Esophagus (tissue), 2 donors: ENCODE measurements around the gene PLXNA2. TPM values are rescaled to one million over a fixed set of nuclear protein-coding genes. Genes with fewer than 3 reads are reported as not detected.
A peak's percentile ranks its signal among the peaks of the same experiment; 100 is the strongest.

Source experiments
- H3K27ac ChIP-seq, 2 donors: one replicate each; pipeline ENCODE4 v1.5.1; 2013; ENCODE audit warnings: low read depth in 2 of 2, mild to moderate bottlenecking in 2 of 2, inconsistent platforms in 1 of 2, low read length in 1 of 2, moderate library complexity in 1 of 2
- H3K27me3 ChIP-seq, 2 donors: one replicate each; pipeline ENCODE4 v1.6.1; 2013; ENCODE audit warnings: low read length in 2 of 2, control low read depth in 1 of 2, mild to moderate bottlenecking in 1 of 2; ENCODE audit not compliant: insufficient read depth in 2 of 2, control insufficient read depth in 1 of 2
- H3K36me3 ChIP-seq, 2 donors: one replicate each; pipeline ENCODE4 v1.6.1; 2013; ENCODE audit warnings: low read length in 1 of 2; ENCODE audit not compliant: control insufficient read depth in 2 of 2, insufficient read depth in 2 of 2
- H3K4me1 ChIP-seq, 2 donors: one replicate each; pipeline ENCODE4 v1.6.1; 2013; ENCODE audit warnings: low read length in 1 of 2; ENCODE audit not compliant: control insufficient read depth in 2 of 2, insufficient read depth in 2 of 2
- H3K4me3 ChIP-seq, 2 donors: one replicate each; pipeline ENCODE4 v1.5.1; 2013; ENCODE audit warnings: low read length in 2 of 2, mild to moderate bottlenecking in 2 of 2, low read depth in 1 of 2, moderate library complexity in 1 of 2
- H3K9me3 ChIP-seq, 2 donors: one replicate each; pipeline ENCODE4 v1.6.1; 2013; ENCODE audit warnings: mild to moderate bottlenecking in 2 of 2, low read depth in 1 of 2, low read length in 1 of 2, moderate library complexity in 1 of 2; ENCODE audit not compliant: control insufficient read depth in 2 of 2, insufficient read depth in 1 of 2
- WGBS, 2 donors: extraction: QIAGEN DNeasy Blood & Tissue Kit; methylation state at CpG; one replicate each; pipeline ENCODE4 v1.1.7; 2013; 5-methylcytosine and 5-hydroxymethylcytosine counted together
- polyA plus RNA-seq, 2 donors: library from polyadenylated mRNA; stranded (reverse); fragments of 200-250 nt; gene quantifications; one replicate each; pipeline ENCODE4 v1.2.3, GENCODE V29; 2013
- donor health status: healthy with polysubstance abuse.
- donor health status: Bipolar disorder and iron deficiency.

PLXNA2 gene
- polyA plus RNA-seq, 2 donors = 12.6 to 25.5 TPM

DNA sequence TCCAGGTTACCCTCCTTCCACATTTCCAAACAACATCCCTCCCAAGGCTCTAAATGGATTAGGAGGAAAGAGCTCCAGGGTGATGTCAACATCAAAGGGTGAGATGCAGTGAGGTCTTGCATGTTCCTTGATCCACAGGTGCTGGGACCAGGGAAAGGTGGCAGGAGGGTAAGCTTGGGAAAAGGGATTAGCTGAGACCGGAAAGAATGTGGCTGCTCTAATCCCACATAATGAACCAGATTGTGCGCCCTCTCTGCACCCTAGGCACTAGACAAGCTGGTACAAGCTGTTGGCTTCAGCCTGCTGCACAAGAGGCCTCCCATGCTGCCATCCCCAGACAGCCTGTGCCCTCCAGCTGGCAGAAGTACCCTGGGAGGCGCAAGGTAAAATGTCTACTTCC lies 34.9 kb downstream of the PLXNA2 start:
- Histone ChIP-seq H3K36me3 (peaks cover 5 to 13% of the 10 kb centered on the region in 2 donors), H3K4me3 (no peak overlapping the region), H3K27ac (peak overlapping the region; percentile 75 to 84), H3K9me3 (no peaks in the 10 kb centered on the region), H3K27me3 (no peaks in the 10 kb centered on the region), H3K4me1 (peaks cover 12 to 36% of the 10 kb centered on the region in 2 donors)
- 59 to 61% methylated on average over 3 of the region's 3 CpGs for WGBS, 2 donors

DNA sequence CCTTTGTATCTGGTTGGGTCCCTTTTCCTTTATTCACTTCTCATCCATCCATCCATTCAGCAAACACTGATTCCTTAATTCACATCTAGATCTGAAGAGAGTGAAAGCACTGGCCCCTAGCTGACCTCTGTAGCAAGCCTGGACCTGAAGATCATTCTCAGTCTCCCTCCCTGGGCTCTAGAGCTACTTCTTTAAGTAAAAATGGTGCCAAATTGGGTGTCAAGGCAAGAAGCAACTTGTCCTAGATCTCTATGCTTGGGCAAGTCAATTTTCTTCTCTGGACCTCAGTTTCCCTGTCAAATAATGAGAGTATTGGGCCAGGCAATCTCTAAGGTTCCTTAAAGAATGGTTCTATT lies 36.1 kb downstream of the PLXNA2 start:
- Histone ChIP-seq H3K27me3 (no peaks in the 10 kb centered on the region), H3K4me1 (peaks cover 11 to 36% of the 10 kb centered on the region in 2 donors), H3K36me3 (peaks cover 2 to 13% of the 10 kb centered on the region in 2 donors), H3K27ac (peak overlapping the region; percentile 84 to 97), H3K4me3 (no peak overlapping the region), H3K9me3 (no peaks in the 10 kb centered on the region)

DNA sequence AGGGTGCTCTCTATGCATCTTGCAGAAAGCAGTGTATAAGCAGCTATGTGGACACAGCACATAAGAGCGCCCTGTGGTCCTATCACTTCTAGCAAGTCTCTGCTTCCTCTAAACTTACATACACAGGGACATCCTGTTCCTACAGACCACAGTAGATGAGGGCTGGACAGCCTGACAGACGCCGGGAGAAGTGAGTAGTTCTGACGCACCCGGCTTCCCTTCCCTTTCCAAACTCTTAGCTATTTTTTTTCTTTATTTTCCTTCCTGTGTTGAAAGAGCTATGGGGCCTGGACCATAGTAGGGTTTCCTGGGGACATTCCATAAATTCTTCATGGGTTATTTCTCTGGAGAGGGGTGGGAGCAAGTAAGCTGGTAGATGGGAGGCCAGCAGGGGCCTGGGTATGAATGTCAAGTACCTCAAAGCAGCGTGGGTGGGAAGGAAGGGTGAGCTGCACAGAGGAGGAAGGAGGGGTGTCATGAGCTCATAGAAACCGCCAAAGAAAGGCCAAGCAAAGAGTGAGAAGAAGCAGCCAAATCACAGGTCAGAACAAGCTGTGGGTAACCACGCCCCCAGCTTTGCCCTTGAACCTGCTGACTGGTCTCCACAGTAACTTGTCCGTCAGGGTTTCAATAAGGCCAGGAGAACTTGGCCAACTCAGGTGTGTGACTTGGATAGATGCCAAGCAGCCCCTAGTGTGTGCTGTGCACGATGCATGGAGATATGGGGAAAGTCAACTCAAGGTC lies 36.6 kb downstream of the PLXNA2 start:
- Histone ChIP-seq H3K27me3 (no peaks in the 10 kb centered on the region), H3K9me3 (no peaks in the 10 kb centered on the region), H3K4me1 (peaks cover 14 to 39% of the 10 kb centered on the region in 2 donors), H3K27ac (peak overlapping the region; percentile 84 to 97), H3K4me3 (no peak overlapping the region), H3K36me3 (peaks cover 2 to 12% of the 10 kb centered on the region in 2 donors)
- 45 to 47% methylated on average over 10 of the region's 10 CpGs for WGBS, 2 donors

DNA sequence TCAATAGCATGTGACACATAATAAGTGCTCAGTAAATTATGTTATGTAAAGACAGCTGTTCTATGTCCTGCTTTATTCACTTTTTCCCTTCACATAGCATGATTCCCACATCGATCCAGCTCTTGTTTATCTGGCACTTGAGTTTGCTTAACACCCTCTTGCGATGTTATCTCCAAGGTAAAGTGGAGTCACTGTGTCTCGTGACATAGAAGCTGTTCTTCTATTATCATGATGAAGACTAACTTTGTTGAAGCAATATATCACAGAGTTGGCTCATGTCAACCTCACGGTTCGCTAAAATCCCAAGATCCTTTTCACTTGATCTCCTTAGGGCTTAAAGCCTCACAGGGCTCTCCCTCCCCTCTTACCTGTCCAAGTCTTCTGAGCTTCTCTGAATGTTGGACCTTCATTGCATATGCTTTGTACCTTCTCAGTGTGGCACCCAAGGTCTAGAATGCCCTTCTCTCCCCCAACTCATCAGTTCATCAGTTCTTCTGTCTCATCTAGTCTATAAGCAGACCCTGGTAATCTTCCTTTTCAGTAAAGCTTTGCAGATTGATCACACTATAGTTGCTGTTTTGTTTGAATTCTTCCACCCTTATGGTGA lies 38.0 kb downstream of the PLXNA2 start:
- WGBS, 2 donors = 76 to 78% methylated on average over 5 of the region's 5 CpGs
- H3K27ac ChIP-seq = no peak overlapping the region

DNA sequence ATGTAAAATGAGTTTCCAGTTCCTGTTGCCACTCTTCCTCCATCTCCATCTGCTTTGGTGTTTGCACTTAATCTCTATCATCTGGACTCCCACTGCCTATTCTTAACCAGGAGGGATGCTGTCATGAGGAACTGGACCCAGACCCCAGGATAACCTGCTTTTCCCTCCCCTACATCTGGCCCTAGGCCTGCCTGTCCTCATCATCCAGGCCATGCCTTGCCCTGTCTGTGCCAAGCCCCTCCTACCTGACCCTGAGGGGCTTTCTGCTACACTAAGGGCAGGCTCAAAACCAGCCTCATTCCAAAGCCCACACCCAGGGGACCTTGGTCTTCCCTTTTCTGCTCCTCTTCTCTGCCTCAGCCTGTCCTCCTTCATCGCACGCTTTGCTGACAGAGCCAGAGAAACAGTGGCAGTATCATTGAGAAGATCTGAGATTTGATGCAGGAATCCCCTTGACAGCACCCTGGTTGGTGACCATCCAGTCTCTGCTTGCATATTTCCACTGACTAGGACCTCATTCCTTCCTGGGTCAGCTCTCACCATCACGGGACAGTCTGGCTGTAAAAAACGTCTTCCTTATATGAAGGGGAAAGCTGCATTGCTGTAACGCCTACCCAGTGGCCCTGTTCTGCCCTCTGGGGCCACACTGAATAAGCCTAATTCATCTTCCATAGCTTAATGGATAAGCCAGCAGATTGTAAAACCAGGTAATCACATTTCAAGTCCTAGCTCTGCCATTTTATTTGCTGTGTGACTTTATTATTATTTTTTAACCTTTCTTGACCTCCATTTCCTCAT lies 38.8 kb downstream of the PLXNA2 start:
- no peaks in the 10 kb centered on the region for H3K27me3 ChIP-seq
- WGBS, 2 donors = 71 to 77% methylated on average over 5 of the region's 5 CpGs
- H3K27ac ChIP-seq = peak overlapping the region; percentile 80 to 84
- no peak overlapping the region for H3K4me3 ChIP-seq
- no peaks in the 10 kb centered on the region for H3K9me3 ChIP-seq
- peaks cover 11 to 42% of the 10 kb centered on the region in 2 donors for H3K4me1 ChIP-seq
- peaks cover 2 to 5% of the 10 kb centered on the region in 2 donors for H3K36me3 ChIP-seq

More for the DNA sequence above, 38.0 kb downstream of the PLXNA2 start:
- Histone ChIP-seq H3K4me1 (peaks cover 11 to 39% of the 10 kb centered on the region in 2 donors), H3K36me3 (peaks cover 2 to 5% of the 10 kb centered on the region in 2 donors), H3K9me3 (no peaks in the 10 kb centered on the region), H3K4me3 (no peak overlapping the region), H3K27me3 (no peaks in the 10 kb centered on the region)

DNA sequence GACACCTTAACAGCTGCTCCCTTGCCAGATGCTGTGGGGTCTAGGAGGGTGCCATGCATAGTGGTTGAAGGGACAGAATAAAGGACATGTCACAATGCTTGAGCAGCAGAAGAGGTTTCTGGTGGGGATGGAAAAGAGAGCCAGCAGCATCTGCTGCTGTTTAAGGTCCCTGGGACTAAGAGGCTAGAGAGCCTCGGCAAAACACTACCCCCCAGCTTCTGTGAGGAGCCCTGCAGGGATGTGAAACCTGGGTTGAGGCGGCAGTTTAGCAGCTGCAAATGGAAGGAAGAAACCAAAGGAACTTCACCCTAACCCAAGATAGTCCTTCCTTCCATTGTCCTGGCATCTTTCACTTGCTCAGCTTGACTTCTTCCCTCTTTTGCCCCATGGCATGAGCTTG lies 39.4 kb downstream of the PLXNA2 start:
- peaks cover 11 to 39% of the 10 kb centered on the region in 2 donors for H3K4me1 ChIP-seq
- H3K4me3 ChIP-seq = no peak overlapping the region
- H3K9me3 ChIP-seq = no peaks in the 10 kb centered on the region
- no peaks in the 10 kb centered on the region for H3K27me3 ChIP-seq
- peak overlapping the region; percentile 80 to 84 for H3K27ac ChIP-seq
- WGBS, 2 donors = 64 to 66% methylated on average over 2 of the region's 2 CpGs
- peaks cover 0 to 5% of the 10 kb centered on the region in 2 donors for H3K36me3 ChIP-seq

DNA sequence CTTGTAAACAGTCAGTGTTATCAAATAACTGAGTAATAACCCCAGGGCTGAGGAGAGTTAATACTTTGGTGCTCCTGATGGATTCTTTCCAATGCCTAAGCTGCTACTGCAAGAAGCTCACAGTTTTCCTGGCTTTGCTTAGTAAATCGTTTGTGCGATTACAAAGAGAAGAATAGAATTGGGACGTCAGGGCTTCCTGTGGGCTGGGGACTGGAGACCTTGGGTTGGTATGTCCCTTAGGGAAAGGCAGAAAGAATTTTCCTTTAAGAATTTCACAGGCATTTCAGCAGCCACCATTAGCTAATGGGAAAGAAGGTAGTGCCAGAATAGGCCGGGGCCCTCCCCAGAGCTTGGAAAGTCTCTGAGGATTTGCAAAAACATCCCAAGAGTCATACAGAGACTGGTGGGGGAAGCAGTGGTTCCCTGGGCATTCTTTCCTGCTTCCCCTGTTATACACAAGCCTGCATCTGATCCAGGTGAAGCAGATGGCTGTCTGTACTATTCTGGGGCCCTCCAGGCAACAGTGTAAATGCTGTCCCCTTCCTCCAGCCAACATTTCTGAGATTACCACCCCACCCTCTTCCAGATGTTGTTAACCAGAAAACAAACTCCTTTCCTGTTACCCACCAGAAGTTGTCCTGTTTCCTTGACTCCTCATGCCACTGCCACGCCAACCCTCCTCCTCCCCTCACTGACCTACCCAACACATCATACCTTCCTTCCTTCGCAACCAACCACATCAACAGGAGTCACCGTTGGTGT lies 40.2 kb downstream of the PLXNA2 start:
- Histone ChIP-seq H3K27me3 (no peaks in the 10 kb centered on the region), H3K4me3 (no peak overlapping the region), H3K27ac (peak overlapping the region; percentile 80 to 84), H3K4me1 (peaks cover 11 to 37% of the 10 kb centered on the region in 2 donors), H3K9me3 (no peaks in the 10 kb centered on the region), H3K36me3 (peaks cover 0 to 7% of the 10 kb centered on the region in 2 donors)
- 42 to 53% methylated on average over 7 of the region's 7 CpGs for WGBS, 2 donors

DNA sequence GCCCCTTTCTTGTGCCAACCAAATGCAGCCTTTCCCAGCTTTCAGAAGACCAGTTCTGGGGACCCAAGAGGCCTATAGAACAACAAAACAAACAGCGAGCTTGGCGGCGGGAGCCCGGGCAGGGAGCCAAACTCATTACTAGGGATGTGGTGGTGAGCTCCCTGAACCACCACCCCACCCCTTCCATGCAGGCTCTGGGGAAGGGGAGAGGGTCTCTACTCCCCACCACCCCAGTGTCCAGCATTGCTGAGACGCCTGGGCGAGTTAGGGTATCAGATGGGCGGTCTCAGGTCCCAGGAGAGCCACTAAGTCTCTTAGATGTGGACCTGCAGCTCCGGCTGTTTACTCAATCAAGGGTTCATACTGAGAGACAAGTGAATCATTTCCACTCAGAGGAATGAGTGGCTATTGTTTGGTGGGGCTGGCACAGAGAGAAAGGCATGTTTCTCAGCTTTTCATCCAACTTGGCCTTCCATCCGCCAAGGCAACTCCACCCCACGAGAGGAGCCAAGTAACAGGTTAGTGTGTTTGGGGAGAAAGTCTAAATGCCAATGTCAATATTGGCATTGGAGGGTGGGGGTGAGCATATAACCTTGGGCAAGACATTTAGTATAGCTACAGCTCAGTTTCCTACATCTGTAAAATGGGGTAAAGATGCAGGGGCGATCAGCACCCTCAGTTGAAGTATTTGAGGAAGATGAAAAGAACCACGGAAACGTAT lies 40.9 kb downstream of the PLXNA2 start:
- H3K4me3 ChIP-seq = no peak overlapping the region

More for the DNA sequence above, 40.9 kb downstream of the PLXNA2 start:
- peak overlapping the region; percentile 80 to 84 for H3K27ac ChIP-seq
- no peaks in the 10 kb centered on the region for H3K27me3 ChIP-seq
- no peaks in the 10 kb centered on the region for H3K9me3 ChIP-seq
- WGBS, 2 donors = 31 to 34% methylated on average over 13 of the region's 13 CpGs
- H3K4me1 ChIP-seq = peaks cover 7 to 30% of the 10 kb centered on the region in 2 donors
- peaks cover 0 to 12% of the 10 kb centered on the region in 2 donors for H3K36me3 ChIP-seq
